Adrenal gland (tissue), 12 donors: ENCODE results near the gene CIAPIN1. TPM values are rescaled to one million over a fixed set of nuclear protein-coding genes. Genes with fewer than 3 reads are reported as not detected.

Experiments
- DNase-seq, 7 donors: peaks; one replicate each; pipeline ENCODE4 v3.0.0-alpha.2; 2019 to 2020
- H3K27ac ChIP-seq, 5 donors: fragments of 200-600 bp; sonication (generic) in 4 of 5; 1 replicate in 3 of 5; 2 replicates in 2 of 5; pipeline versions ENCODE4 v1.5.1 to v1.8.0; 2016 to 2020; ENCODE audit warnings: mild to moderate bottlenecking in 1 of 5
- H3K27me3 ChIP-seq: fragments of 200-600 bp; 2 replicates; pipeline ENCODE4 v1.8.0; 2021
- H3K36me3 ChIP-seq, 2 donors: fragments of 200-600 bp; replicated peaks in 1 of 2; 1 replicate in 1 of 2; 2 replicates in 1 of 2; pipeline versions ENCODE4 v1.5.1 to v1.8.0; 2018 to 2022
- H3K4me1 ChIP-seq, 2 donors: fragments of 200-600 bp; replicated peaks in 1 of 2; 1 replicate in 1 of 2; 2 replicates in 1 of 2; pipeline versions ENCODE4 v1.5.1 to v1.8.0; 2018 to 2021
- H3K4me3 ChIP-seq, 4 donors: fragments of 200-600 bp; sonication (generic) in 3 of 4; one replicate each; pipeline ENCODE4 v1.5.1; 2016 to 2018
- H3K9me3 ChIP-seq, 3 donors: fragments of 200-600 bp; sonication (generic) in 1 of 3; replicated peaks in 1 of 3; 1 replicate in 2 of 3; 2 replicates in 1 of 3; pipeline versions ENCODE4 v1.5.1 to v1.8.0; 2016 to 2021
- CTCF ChIP-seq, 6 experiments: fragments of 450-650 bp in 4 of 6; fragments of 200-600 bp in 2 of 6; sonication (generic) in 1 of 6; IDR thresholded peaks; 1 replicate in 5 of 6; 2 replicates in 1 of 6; pipeline versions ENCODE4 v1.5.1 to v1.8.0; 2016 to 2021; ENCODE audit warnings: antibody characterized with exemption in 6 of 6, mild to moderate bottlenecking in 2 of 6, moderate library complexity in 1 of 6
- POLR2A ChIP-seq, 2 donors: fragments of 450-650 bp; IDR thresholded peaks; one replicate each; pipeline ENCODE4 v1.6.1; 2017; ENCODE audit warnings: antibody characterized with exemption in 2 of 2, mild to moderate bottlenecking in 2 of 2, moderate library complexity in 1 of 2
- WGBS, 4 donors: extraction: QIAGEN DNeasy Blood & Tissue Kit in 2 of 4; methylation state at CpG; one replicate each; pipeline versions ENCODE4 v1.1.5 to v1.1.7; 2013 to 2017; 5-methylcytosine and 5-hydroxymethylcytosine counted together
- intact Hi-C, 2 donors: fragments of 100-400 bp; cut with DNase I; formaldehyde crosslinking; loops; one replicate each; pipeline versions ENCODE4 v1.14.1 to v1.15.0; 2022 to 2023
- polyA plus RNA-seq, 3 donors: library from polyadenylated mRNA; stranded (reverse); fragments of 200-250 nt in 2 of 3; fragments of 350-450 nt in 1 of 3; fragmentation: Illumina TruSeq in 1 of 3; extraction: RNeasy Lipid Tissue Mini Kit (QIAGEN cat#74804) in 1 of 3; gene quantifications; one replicate each; pipeline ENCODE4 v1.2.3, GENCODE V29; 2013 to 2014
- total RNA-seq, 9 donors: library from RNA; depleted of rRNA in 4 of 9; stranded (reverse); fragments of >200 nt in 4 of 9; fragments of 120-200 nt in 1 of 9; fragmentation: NEBNext Ultra II Directional in 1 of 9; extraction: Animal tissue kit (Norgen Biotek cat#: 25700) in 1 of 9; gene quantifications; one replicate each; pipeline versions ENCODE4 v1.1.0 to v1.2.4, GENCODE V29; 2013 to 2023
- donor health status: healthy with polysubstance abuse.
- donor health status: Bipolar disorder and iron deficiency.
- donor health status: DM: yes; HTN: yes; CAD: no.
- donor health status: DM: no; HTN: no; CAD: no.
- donor health status: DM: no; HTN: no; CAD: no.
- donor health status: DM: yes; HTN: yes; CAD: no.

Gene CIAPIN1
- total and polyA plus RNA-seq, 12 donors = 15.8 to 155 (median 50.7) TPM

DNA sequence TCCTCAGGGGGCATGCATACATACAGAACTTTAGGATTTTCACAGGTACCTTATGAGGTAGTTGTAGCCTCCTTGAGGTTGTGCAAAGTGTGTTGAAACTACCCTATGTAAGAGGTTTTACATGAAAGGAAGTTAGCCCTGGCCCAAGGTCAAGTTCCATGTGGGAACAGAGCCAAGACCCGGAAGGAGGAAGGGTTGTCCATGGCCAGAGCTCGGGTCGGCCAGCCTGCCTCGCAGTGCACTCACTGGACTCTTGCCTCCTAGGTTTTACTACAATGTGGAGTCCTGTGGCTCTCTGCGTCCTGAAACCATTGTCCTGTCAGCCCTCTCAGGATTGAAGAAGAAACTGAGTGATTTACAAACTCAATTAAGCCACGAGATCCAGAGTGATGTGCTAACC, 23.5 kb upstream of the CIAPIN1 start:
- intact Hi-C loops = no loop called here
- peaks cover 0 to 90% of the 10 kb centered on the region in 2 donors for H3K36me3 ChIP-seq
- peak; percentile 55 to 91 (median 81) for DNase-seq
- H3K9me3 ChIP-seq = no peaks in the 10 kb centered on the region
- no peaks in the 10 kb centered on the region for H3K27me3 ChIP-seq
- peak overlapping the region in 2 of 5 donors; percentile 18 to 59 for H3K27ac ChIP-seq
- 3 to 16% (median 9%) methylated on average over 6 of the region's 6 CpGs for WGBS, 4 donors
- peaks cover 14 to 24% of the 10 kb centered on the region in 2 donors for H3K4me1 ChIP-seq
- TF ChIP-seq POLR2A (IDR thresholded peaks at IDR 0.05) = no peak
- no peak for TF ChIP-seq CTCF (IDR thresholded peaks at IDR 0.05)
- H3K4me3 ChIP-seq = no peak overlapping the region

GRCh38 chr16:57469917-57470470, 22.8 kb upstream of the CIAPIN1 start:
- intact Hi-C loops = no loop called here
- peak in 1 of 7 donors; percentile 51 for DNase-seq
- TF ChIP-seq POLR2A (IDR thresholded peaks at IDR 0.05) = no peak
- TF ChIP-seq CTCF (IDR thresholded peaks at IDR 0.05) = no peak

GRCh38 chr16:57469046-57469445, 21.9 kb upstream of the CIAPIN1 start:
- intact Hi-C loops = no loop called here
- no peak for TF ChIP-seq POLR2A (IDR thresholded peaks at IDR 0.05)
- no peak for TF ChIP-seq CTCF (IDR thresholded peaks at IDR 0.05)
- DNase-seq = no peak
- H3K4me1 ChIP-seq = peaks cover 14 to 37% of the 10 kb centered on the region in 2 donors
- no peaks in the 10 kb centered on the region for H3K27me3 ChIP-seq
- H3K36me3 ChIP-seq = peaks cover 0 to 92% of the 10 kb centered on the region in 2 donors
- no peak overlapping the region for H3K4me3 ChIP-seq
- WGBS, 4 donors = 88 to 97% (median 91%) methylated on average over 11 of the region's 11 CpGs
- no peaks in the 10 kb centered on the region for H3K9me3 ChIP-seq
- H3K27ac ChIP-seq = no peak overlapping the region

More at GRCh38 chr16:57469917-57470470, 22.8 kb upstream of the CIAPIN1 start:
- 67 to 82% (median 72%) methylated on average over 5 to 9 of the region's 9 CpGs for WGBS, 4 donors
- H3K4me1 ChIP-seq = peaks cover 14 to 30% of the 10 kb centered on the region in 2 donors
- H3K4me3 ChIP-seq = no peak overlapping the region
- H3K27ac ChIP-seq = peak overlapping the region in 1 of 5 donors; percentile 59
- no peaks in the 10 kb centered on the region for H3K27me3 ChIP-seq
- H3K36me3 ChIP-seq = peaks cover 0 to 96% of the 10 kb centered on the region in 2 donors
- H3K9me3 ChIP-seq = no peaks in the 10 kb centered on the region

GRCh38 chr16:57468346-57468745, 21.2 kb upstream of the CIAPIN1 start:
- no peaks in the 10 kb centered on the region for H3K27me3 ChIP-seq
- H3K4me1 ChIP-seq = peaks cover 16 to 44% of the 10 kb centered on the region in 2 donors
- no peaks in the 10 kb centered on the region for H3K9me3 ChIP-seq
- WGBS, 4 donors = 85 to 92% (median 90%) methylated on average over 2 of the region's 2 CpGs
- H3K27ac ChIP-seq = no peak overlapping the region
- intact Hi-C loops = no loop called here
- no peak for DNase-seq
- TF ChIP-seq POLR2A (IDR thresholded peaks at IDR 0.05) = no peak
- TF ChIP-seq CTCF (IDR thresholded peaks at IDR 0.05) = no peak
- H3K4me3 ChIP-seq = no peak overlapping the region
- H3K36me3 ChIP-seq = peaks cover 0 to 91% of the 10 kb centered on the region in 2 donors
